HepG2 (cell line): Measurements from ENCODE around the gene DDN. TPM values are rescaled to one million over a fixed set of nuclear protein-coding genes. Genes with fewer than 3 reads are reported as not detected.

Experiments
- ARID2 ChIP-seq: sonication (generic); formaldehyde crosslinking; IDR thresholded peaks from 2 replicates; pipeline ENCODE4 v1.8.1; 2022; ENCODE audit warnings: mild to moderate bottlenecking, missing genetic modification reagents, borderline replicate concordance
- BRF2 ChIP-seq: sonication (generic); formaldehyde crosslinking; IDR thresholded peaks from 2 replicates; pipeline ENCODE4 v1.8.1; 2022; ENCODE audit warnings: mild to moderate bottlenecking, missing genetic modification reagents
- DRAP1 ChIP-seq: IDR thresholded peaks from 2 replicates; pipeline ENCODE4 v1.6.1; 2016; ENCODE audit warnings: missing genetic modification reagents, missing compliant biosample characterization
- FOXO1 ChIP-seq: sonication (generic); formaldehyde crosslinking; IDR thresholded peaks from 2 replicates; pipeline ENCODE4 v1.4.0; 2020; ENCODE audit warnings: missing genetic modification reagents
- GLI4 ChIP-seq: sonication (generic); formaldehyde crosslinking; IDR thresholded peaks from 2 replicates; pipeline ENCODE4 v1.5.1; 2020; ENCODE audit warnings: missing genetic modification reagents, mild to moderate bottlenecking, moderate library complexity, borderline replicate concordance
- IKZF5 ChIP-seq: IDR thresholded peaks from 2 replicates; pipeline ENCODE4 v1.6.1; 2018; ENCODE audit warnings: missing genetic modification reagents, mild to moderate bottlenecking, missing compliant biosample characterization
- JUND ChIP-seq: sonication (generic); formaldehyde crosslinking; IDR thresholded peaks from 2 replicates; pipeline ENCODE4 v1.8.0; 2022; ENCODE audit warnings: mild to moderate bottlenecking, missing genetic modification reagents
- KAT2B ChIP-seq: fragments of 150-350 bp; IDR thresholded peaks from 2 replicates; pipeline ENCODE4 v1.6.1; 2014; ENCODE audit warnings: low read depth, low read length, borderline replicate concordance
- KLF13 ChIP-seq: sonication (generic); formaldehyde crosslinking; IDR thresholded peaks from 2 replicates; pipeline ENCODE4 v1.4.0; 2020; ENCODE audit warnings: mild to moderate bottlenecking, missing genetic modification reagents
- MYPOP ChIP-seq: sonication (generic); formaldehyde crosslinking; IDR thresholded peaks from 2 replicates; pipeline ENCODE4 v1.8.1; 2023; ENCODE audit warnings: mild to moderate bottlenecking, moderate library complexity, missing genetic modification reagents
- NR2F2 ChIP-seq: IDR thresholded peaks from 2 replicates; pipeline ENCODE4 v1.6.1; 2012; ENCODE audit warnings: low read depth, inconsistent platforms, borderline replicate concordance
- RORA ChIP-seq: sonication (generic); formaldehyde crosslinking; IDR thresholded peaks from 2 replicates; pipeline ENCODE4 v1.5.0; 2020; ENCODE audit warnings: mild to moderate bottlenecking, missing genetic modification reagents, moderate library complexity
- SP140L ChIP-seq: sonication (generic); formaldehyde crosslinking; IDR thresholded peaks from 2 replicates; pipeline ENCODE4 v1.4.0; 2020; ENCODE audit warnings: missing genetic modification reagents, borderline replicate concordance
- ZC3H4 ChIP-seq: sonication (generic); formaldehyde crosslinking; IDR thresholded peaks from 2 replicates; pipeline ENCODE4 v1.4.0; 2020; ENCODE audit warnings: missing genetic modification reagents, borderline replicate concordance
- ZMAT3 ChIP-seq: sonication (generic); formaldehyde crosslinking; conservative IDR thresholded peaks from 2 replicates; pipeline ENCODE4 v1.7.0; 2021; ENCODE audit warnings: missing genetic modification reagents
- ZNF160 ChIP-seq: sonication (generic); formaldehyde crosslinking; IDR thresholded peaks from 2 replicates; pipeline ENCODE4 v1.8.0; 2022; ENCODE audit warnings: mild to moderate bottlenecking, inconsistent platforms, missing genetic modification reagents
- ZNF18 ChIP-seq: sonication (generic); formaldehyde crosslinking; IDR thresholded peaks from 2 replicates; pipeline ENCODE4 v1.8.0; 2022; ENCODE audit warnings: mild to moderate bottlenecking, missing genetic modification reagents; ENCODE audit not compliant: insufficient replicate concordance
- ZNF235 ChIP-seq: sonication (generic); formaldehyde crosslinking; IDR thresholded peaks from 2 replicates; pipeline ENCODE4 v1.8.1; 2023; ENCODE audit warnings: mild to moderate bottlenecking, missing genetic modification reagents, borderline replicate concordance
- ZNF260 ChIP-seq: sonication (generic); formaldehyde crosslinking; IDR thresholded peaks from 2 replicates; pipeline ENCODE4 v1.4.0; 2020; ENCODE audit warnings: missing genetic modification reagents, low read depth, mild to moderate bottlenecking, borderline replicate concordance
- ZNF335 ChIP-seq: sonication (generic); formaldehyde crosslinking; IDR thresholded peaks from 2 replicates; pipeline ENCODE4 v1.4.0; 2020; ENCODE audit warnings: missing genetic modification reagents
- ZNF451 ChIP-seq: sonication (generic); formaldehyde crosslinking; IDR thresholded peaks from 2 replicates; pipeline ENCODE4 v1.5.0; 2020; ENCODE audit warnings: mild to moderate bottlenecking, missing genetic modification reagents
- ZNF597 ChIP-seq: sonication (generic); formaldehyde crosslinking; IDR thresholded peaks from 2 replicates; pipeline ENCODE4 v1.5.0; 2020; ENCODE audit warnings: missing genetic modification reagents
- ZSCAN9 ChIP-seq: IDR thresholded peaks from 2 replicates; pipeline ENCODE4 v1.6.1; 2016; ENCODE audit warnings: borderline replicate concordance
- polyA plus RNA-seq, 8 experiments: library from polyadenylated mRNA; depleted of rRNA in 3 of 8; stranded (reverse) in 7 of 8; unstranded in 1 of 8; fragments of >200 nt; fragmentation: Illumina TruSeq in 4 of 8; extraction: Trizol in 4 of 8; gene quantifications; 2 replicates each; pipeline versions ENCODE4 v1.2.1 to v1.2.3, GENCODE V29; 2011 to 2016; ENCODE audit warnings: low read depth in 4 of 8, missing spikeins in 1 of 8, mixed read lengths in 1 of 8; ENCODE audit not compliant: insufficient read depth in 1 of 8
- total RNA-seq, 5 experiments: library from RNA; depleted of rRNA; stranded (reverse); fragments of >200 nt; fragmentation: Illumina TruSeq; extraction: Trizol; gene quantifications; 2 replicates each; pipeline ENCODE4 v1.2.3, GENCODE V29; 2016; ENCODE audit warnings: low read depth in 1 of 5

DDN gene
- total and polyA plus RNA-seq, 2 of the 13 experiments (the other 11 are each of a cell fraction or from before 2014, with no cell fraction given): 0.24 to 0.53 TPM

GRCh38 chr12:49018261-49019119 is 19.3 kb upstream of the DDN start, which contains the start of gene PRKAG1 (continued):
- TF ChIP-seq JUND (no peak), ZNF335 (CRISPR knock-in tag) (peak; percentile 39; the same call in 1 of the 2 replicates), RORA (CRISPR knock-in tag) (no peak), ZNF451 (CRISPR knock-in tag) (no peak; the same call in 1 of the 2 replicates), FOXO1 (CRISPR knock-in tag) (no peak), KAT2B (no peak), ZNF597 (no peak), ZNF235 (CRISPR knock-in tag) (peak; percentile 66; the same call in 1 of the 2 replicates), SP140L (CRISPR knock-in tag) (no peak), ZC3H4 (no peak), ARID2 (CRISPR knock-in tag) (no peak), GLI4 (CRISPR knock-in tag) (no peak), DRAP1 (CRISPR knock-in tag) (peak; percentile 73; the same call in 1 of the 2 replicates), BRF2 (CRISPR knock-in tag) (no peak), KLF13 (CRISPR knock-in tag) (no peak), ZNF260 (CRISPR knock-in tag) (no peak), IKZF5 (peak; percentile 89), ZMAT3 (0 out of 2 replicates have a peak, but pooled peaks have one; percentile 26), ZNF160 (no peak), ZNF18 (peak; percentile 7), NR2F2 (peak; percentile 28; the same call in 1 of the 2 replicates), MYPOP (CRISPR knock-in tag) (no peak), ZSCAN9 (0 out of 2 replicates have a peak, but pooled peaks have one; percentile 16)
